ENCODE data around the gene ERBB4. TPM values are rescaled to one million over a fixed set of nuclear protein-coding genes. Genes with fewer than 3 reads are reported as not detected.

Gene ERBB4
- total and polyA plus RNA-seq, 2 of the 8 experiments (the other 6 are each of a cell fraction or from before 2014, with no cell fraction given) = 0.34 to 1.3 TPM

- no peak for FAIRE-seq
- whole genome bisulfite sequencing, 2 experiments (ENCODE audit: extremely low coverage in 1 of 2, insufficient coverage in 1 of 2, insufficient read length in 1 of 2, insufficient replicate concordance in 2 of 2, low coverage in 1 of 2, low lambda C conversion rate in 2 of 2, missing lambda C conversion rate in 1 of 2) = 97% methylated on average over 2 of the region's 2 CpGs; no CpG with 5 or more reads in 1 of the 2 experiments
- TF ChIP-seq CHD1 (IDR thresholded peaks at IDR 0.05; ENCODE audit: low read depth, low read length) (no peak), NRF1 (IDR thresholded peaks at IDR 0.05; ENCODE audit: low read depth, low read length) (no peak), SRF (IDR thresholded peaks at IDR 0.05; ENCODE audit: low read depth, low read length) (no peak), YY1 (IDR thresholded peaks at IDR 0.05; ENCODE audit: low read depth, low read length) (no peak), SIRT6 (IDR thresholded peaks at IDR 0.05; ENCODE audit: low read length) (no peak), TCF12 (IDR thresholded peaks at IDR 0.05; ENCODE audit: low read depth, low read length) (no peak)
- TF ChIP-seq, protein P1, sequence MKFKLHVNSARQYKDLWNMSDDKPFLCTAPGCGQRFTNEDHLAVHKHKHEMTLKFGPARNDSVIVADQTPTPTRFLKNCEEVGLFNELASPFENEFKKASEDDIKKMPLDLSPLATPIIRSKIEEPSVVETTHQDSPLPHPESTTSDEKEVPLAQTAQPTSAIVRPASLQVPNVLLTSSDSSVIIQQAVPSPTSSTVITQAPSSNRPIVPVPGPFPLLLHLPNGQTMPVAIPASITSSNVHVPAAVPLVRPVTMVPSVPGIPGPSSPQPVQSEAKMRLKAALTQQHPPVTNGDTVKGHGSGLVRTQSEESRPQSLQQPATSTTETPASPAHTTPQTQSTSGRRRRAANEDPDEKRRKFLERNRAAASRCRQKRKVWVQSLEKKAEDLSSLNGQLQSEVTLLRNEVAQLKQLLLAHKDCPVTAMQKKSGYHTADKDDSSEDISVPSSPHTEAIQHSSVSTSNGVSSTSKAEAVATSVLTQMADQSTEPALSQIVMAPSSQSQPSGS (IDR thresholded peaks at IDR 0.05; ENCODE audit: low read length) = no peak
Observed at GRCh38 chr2:211440107-211440506, 1098.5 kb downstream of the ERBB4 start.

More at GRCh38 chr2:211440107-211440506, 1098.5 kb downstream of the ERBB4 start:
- H2BK12ac ChIP-seq (ENCODE audit: low read depth, low read length) = no peak overlapping the region
- no peak overlapping the region for H3K27ac ChIP-seq (ENCODE audit: low read depth, low read length)
- no peak overlapping the region for H2AK5ac ChIP-seq (ENCODE audit: low read depth, low read length)
- H3K56ac ChIP-seq (replicated peaks; ENCODE audit: insufficient read length, low read depth, low read length) = no peak overlapping the region
- no peak overlapping the region for H3K14ac ChIP-seq (ENCODE audit: insufficient read length)
- no peak overlapping the region for H3K18ac ChIP-seq (ENCODE audit: extremely low read depth, low read length)
- H3K23ac ChIP-seq (ENCODE audit: insufficient read length) = no peak overlapping the region
- no peaks in the 10 kb centered on the region for H3K79me2 ChIP-seq (ENCODE audit: control insufficient read depth in 1 of 2, insufficient read depth in 2 of 2, low read length in 2 of 2)
- no peak overlapping the region for H3K4ac ChIP-seq (replicated peaks; ENCODE audit: insufficient read length, low read depth, low read length)
- H4K91ac ChIP-seq (replicated peaks; ENCODE audit: insufficient read length, low read length) = no peak overlapping the region
- H2BK5ac ChIP-seq (ENCODE audit: low read depth, low read length) = no peak overlapping the region
- H3K4me1 ChIP-seq (replicated peaks in 1 of 4; ENCODE audit: control insufficient read depth in 3 of 4, insufficient read depth in 4 of 4, low read length in 3 of 4) = peaks cover 0 to 4% (median 0%) of the 10 kb centered on the region in 4 experiments; a peak in 1 of 7 replicates
- DNase-seq (ENCODE audit: low read depth in 1 of 2, low spot score in 2 of 2) = no peak
- no peak overlapping the region for H2BK20ac ChIP-seq (ENCODE audit: low read length)
- no peaks in the 10 kb centered on the region for H4K20me1 ChIP-seq (replicated peaks in 1 of 2; ENCODE audit: control insufficient read depth in 1 of 2, insufficient read depth in 2 of 2, low read length in 2 of 2)
- H3K4me2 ChIP-seq (ENCODE audit: insufficient read depth in 1 of 2, low read depth in 2 of 2, low read length in 2 of 2) = no peak overlapping the region
- H3K4me3 ChIP-seq (ENCODE audit: extremely low read depth in 1 of 4, insufficient read depth in 2 of 4, low read depth in 3 of 4, low read length in 4 of 4) = no peak overlapping the region
- no peaks in the 10 kb centered on the region for H3K79me1 ChIP-seq (ENCODE audit: low read depth, low read length)
- H3K9ac ChIP-seq (replicated peaks in 1 of 4; ENCODE audit: extremely low read depth in 1 of 4, low read depth in 3 of 4, low read length in 3 of 4) = no peak overlapping the region
- CTCF ChIA-PET (ENCODE audit: partially characterized antibody) = interaction anchor here (4.8 kb wide), 1 partner anchor 15 kb away, joined by 18 read pairs; no protein-coding TSS in a partner anchor
- no peaks in the 10 kb centered on the region for H3K36me3 ChIP-seq (ENCODE audit: control insufficient read depth in 2 of 4, insufficient read depth in 4 of 4, low read length in 3 of 4)
- H3K27me3 ChIP-seq (replicated peaks in 1 of 4; ENCODE audit: control insufficient read depth in 3 of 4, extremely low read depth in 1 of 4, insufficient read depth in 3 of 4, low read length in 3 of 4) = no peaks in the 10 kb centered on the region
- no peaks in the 10 kb centered on the region; a peak in 1 of 4 replicates for H3K9me3 ChIP-seq (ENCODE audit: insufficient read depth in 2 of 2, low read depth in 1 of 2, low read length in 1 of 2)
- no peak overlapping the region for H2AFZ ChIP-seq (ENCODE audit: low read length)
- H2BK15ac ChIP-seq (ENCODE audit: low read length) = no peak overlapping the region
- H3K23me2 ChIP-seq (ENCODE audit: low read depth, low read length) = no peaks in the 10 kb centered on the region
- H4K5ac ChIP-seq (ENCODE audit: insufficient read length, low read depth, low read length) = no peak overlapping the region
- no peak overlapping the region for H2BK120ac ChIP-seq (replicated peaks; ENCODE audit: low read depth, low read length)
- POLR2A ChIA-PET (ENCODE audit: partially characterized antibody) = no interaction called here
- H4K8ac ChIP-seq (ENCODE audit: extremely low read depth, insufficient read depth, low read length) = no peak overlapping the region
